GM12873 (cell line): Measurements from ENCODE around the gene DDX10.

Source experiments
- TF ChIP-seq, protein P1 (sequence below): IDR thresholded peaks from 2 replicates; pipeline ENCODE4 v1.5.1; 2012; ENCODE audit warnings: low read depth, mild to moderate bottlenecking, moderate library complexity, low read length, control low read depth; ENCODE audit not compliant: insufficient read depth; ENCODE audit errors: missing control alignments

Gene DDX10

DNA sequence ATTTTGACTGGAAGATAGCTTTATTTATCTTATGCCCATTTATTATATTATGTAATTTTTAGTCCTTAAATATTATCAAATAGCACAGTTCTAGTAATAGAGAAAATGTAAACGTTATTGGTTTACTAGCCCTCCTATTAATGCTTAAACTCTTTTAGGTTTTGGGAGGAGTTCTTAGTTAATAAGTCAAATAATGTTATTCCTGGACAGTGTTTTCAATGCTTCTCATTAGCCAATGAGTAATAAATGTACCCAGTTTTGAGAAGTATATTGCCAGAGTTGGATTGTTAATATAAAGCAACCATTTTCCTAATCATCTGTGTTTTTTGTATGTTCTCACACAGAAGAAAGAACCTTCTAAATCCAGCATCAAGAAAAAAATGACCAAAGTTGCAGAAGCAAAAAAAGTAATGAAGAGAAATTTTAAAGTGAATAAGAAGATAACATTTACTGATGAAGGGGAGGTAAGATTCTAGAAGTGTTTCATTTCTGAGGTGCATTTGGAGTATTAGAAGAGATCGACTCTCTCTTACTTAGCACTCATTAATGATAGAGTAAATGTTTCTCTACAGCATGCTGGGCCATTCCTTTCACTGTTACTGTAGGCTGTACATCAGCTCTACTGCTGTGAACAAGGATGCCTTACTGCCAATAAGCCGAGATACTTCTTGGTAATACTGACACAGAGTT lies 173.4 kb downstream of the DDX10 start:
- TF ChIP-seq, protein P1, sequence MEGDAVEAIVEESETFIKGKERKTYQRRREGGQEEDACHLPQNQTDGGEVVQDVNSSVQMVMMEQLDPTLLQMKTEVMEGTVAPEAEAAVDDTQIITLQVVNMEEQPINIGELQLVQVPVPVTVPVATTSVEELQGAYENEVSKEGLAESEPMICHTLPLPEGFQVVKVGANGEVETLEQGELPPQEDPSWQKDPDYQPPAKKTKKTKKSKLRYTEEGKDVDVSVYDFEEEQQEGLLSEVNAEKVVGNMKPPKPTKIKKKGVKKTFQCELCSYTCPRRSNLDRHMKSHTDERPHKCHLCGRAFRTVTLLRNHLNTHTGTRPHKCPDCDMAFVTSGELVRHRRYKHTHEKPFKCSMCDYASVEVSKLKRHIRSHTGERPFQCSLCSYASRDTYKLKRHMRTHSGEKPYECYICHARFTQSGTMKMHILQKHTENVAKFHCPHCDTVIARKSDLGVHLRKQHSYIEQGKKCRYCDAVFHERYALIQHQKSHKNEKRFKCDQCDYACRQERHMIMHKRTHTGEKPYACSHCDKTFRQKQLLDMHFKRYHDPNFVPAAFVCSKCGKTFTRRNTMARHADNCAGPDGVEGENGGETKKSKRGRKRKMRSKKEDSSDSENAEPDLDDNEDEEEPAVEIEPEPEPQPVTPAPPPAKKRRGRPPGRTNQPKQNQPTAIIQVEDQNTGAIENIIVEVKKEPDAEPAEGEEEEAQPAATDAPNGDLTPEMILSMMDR = no peak

DNA sequence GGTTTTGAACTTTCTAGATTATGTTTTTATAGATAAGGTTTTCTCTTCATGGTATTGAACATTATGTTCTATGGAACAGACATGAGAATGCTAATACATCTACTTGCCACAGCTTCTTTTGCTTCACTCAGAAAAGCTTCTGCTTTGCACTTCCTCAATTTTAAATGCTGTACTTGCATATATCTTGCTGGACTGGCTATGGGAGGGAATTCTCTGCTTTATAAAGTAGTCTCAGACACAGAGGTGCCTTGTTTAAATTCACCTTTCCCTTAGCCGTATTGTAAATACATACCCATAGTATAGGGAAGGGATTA lies 173.9 kb downstream of the DDX10 start:
- TF ChIP-seq, protein P1 = no peak

DNA sequence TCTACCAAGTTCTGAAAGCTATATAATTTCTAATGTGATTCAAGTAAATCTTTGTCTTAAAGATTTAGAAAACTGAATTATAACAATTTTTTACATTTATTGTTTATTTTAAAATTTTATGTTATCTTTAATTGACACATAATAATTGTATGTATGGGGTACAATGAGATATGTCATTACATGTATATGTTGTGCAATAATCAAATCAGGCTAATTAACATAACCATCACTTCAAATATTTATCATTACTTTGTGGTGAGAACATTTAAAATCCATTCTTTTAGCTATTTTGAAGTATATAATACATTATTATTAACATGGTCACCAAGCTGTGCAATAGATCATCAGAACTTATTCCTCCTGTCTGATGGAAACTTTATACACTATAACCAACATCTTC lies 181.1 kb downstream of the DDX10 start:
- TF ChIP-seq, protein P1 = no peak

DNA sequence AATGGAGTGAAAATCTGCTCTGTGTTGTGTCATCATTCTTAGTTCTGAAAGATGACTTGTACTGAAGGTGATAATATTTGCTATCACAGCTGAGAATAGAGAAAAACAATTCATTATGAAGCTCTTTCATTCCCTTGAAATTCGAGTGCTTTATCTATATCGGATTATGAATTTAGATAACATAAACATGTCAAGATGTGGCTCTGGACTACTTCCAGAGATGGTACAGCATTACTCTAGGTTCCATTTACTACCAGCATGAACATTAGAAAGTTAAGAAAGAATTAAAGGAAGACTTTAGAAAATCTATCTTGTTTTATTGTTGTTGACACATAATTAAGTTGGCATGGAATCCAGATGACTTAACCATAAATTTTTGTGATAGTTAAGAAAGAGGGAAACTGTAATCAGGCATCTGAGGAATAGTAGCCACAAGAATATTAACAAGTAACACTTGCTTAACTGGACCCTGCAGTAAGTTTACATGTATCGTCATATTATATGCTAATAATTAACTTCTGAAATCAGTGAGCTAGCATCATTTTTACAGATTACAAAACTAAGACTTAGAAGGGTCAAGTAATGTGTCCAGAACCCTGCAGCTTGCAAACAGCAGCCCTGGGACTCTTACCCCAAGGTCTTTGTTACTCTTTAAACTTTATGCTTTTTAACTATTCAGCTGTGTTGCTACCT lies 182.6 kb downstream of the DDX10 start:
- TF ChIP-seq, protein P1 = no peak

DNA sequence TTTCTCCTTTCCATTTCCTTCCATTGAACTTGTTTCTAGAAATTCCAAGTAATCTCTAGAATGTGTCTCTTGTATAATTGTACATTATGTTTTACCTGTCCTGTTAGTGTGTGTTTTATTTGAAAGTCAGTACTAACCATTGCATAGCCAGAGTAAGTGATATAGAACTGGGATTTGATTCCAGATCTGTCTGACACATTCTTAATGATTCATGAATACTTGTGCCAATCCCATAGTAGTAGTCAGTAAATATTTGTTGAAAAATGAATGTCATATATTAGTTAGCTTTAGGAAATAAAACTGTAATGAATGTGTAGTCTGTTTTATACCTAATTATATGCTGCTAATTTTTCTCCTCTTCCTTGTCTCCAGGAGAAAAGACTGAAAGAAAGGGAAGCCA lies 186.9 kb downstream of the DDX10 start:
- TF ChIP-seq, protein P1 = no peak

DNA sequence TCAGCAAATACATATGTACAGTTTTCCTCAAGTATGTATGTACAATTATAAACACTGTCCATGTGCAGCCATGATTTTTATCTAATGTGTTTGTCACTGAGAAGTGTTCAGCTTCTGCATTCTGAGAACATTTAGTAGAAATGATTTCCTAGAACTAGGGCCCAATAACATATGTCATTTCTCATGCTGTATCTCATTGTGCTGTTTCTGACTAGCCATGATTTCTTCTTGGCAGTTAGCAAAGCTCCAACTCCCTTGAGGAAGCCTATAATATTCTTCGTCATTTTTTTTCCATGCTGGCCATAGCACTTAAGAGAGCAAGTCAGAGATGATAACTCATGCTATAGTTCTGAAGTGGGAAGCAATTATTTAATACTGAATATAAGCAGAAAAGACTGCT lies 187.8 kb downstream of the DDX10 start:
- TF ChIP-seq, protein P1 = no peak

DNA sequence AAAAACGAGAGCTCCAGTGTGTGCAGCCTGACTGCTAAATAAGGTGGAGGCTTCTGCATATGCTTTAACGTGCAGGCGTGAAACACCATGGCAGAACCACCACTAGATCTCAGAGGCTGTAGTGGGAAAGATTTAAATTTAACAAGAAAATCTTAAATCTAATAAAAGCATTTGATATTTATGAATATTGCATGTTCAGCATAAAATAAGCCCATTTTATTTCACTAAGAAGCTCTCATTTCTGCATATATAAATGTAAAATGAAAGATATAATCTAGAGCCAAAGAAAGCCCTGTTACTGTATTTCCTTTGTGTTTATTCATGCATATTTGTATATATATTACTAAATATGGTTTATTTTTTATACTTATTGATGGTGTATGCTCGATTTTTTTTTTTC lies 188.3 kb downstream of the DDX10 start:
- TF ChIP-seq, protein P1 = no peak
